Measurements from ENCODE around the gene NPLOC4.

Gene NPLOC4

GRCh38 chr17:81564778-81565177 lies 72.1 kb downstream of the NPLOC4 start:
- no peak for DNase-seq

DNA sequence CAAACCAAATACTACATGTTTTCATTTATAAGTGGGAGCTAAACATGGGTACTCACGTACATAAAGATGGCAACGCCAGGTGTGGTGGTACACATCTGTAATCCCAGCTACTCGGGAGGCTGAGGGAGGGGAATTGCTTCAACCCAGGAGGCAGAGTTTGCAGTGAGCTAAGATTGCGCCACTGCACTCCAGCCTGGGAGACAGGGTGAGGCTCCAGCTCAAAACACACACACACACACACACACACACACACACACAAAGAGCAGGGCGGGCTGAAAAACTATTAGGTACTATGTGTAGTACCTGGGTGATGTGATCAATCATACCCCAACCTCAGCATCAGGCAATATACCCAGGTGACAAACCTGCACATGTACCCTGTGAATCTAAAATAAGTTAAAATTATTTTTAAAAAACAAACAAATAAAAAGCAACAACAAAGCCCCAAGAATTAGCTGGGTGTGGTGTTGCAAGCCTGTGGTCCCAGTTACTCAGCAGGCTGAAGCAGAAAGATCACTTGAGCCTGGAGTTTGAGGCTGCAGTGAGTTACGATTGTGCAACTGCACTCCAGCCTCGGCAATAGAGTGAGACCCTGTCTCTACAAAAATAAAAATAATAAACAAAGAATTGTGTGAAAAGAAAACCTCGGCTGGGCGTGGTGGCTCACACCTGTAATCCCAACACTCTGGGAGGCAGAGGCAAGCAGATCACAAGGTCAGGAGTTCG lies 72.9 kb downstream of the NPLOC4 start:
- DNase-seq: no peak

DNA sequence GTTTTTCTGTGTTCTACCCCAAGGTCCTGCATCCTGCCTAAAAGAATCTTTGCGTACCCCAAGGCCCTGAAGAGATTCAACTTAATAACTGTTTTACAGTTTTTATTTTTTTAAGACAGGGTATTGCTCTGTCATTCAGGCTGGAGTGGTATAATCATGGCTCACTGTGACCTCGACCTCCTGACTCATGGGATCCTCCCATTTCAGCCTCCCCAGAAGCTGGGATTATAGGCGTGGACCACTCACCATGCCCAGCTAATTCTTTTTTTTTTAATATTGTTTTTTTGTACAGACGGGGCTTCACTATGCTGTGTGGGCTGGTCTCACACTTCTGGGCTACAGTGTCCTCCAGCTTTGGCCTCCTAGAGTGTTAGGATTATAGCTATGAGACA lies 75.4 kb downstream of the NPLOC4 start:
- DNase-seq: no peak

DNA sequence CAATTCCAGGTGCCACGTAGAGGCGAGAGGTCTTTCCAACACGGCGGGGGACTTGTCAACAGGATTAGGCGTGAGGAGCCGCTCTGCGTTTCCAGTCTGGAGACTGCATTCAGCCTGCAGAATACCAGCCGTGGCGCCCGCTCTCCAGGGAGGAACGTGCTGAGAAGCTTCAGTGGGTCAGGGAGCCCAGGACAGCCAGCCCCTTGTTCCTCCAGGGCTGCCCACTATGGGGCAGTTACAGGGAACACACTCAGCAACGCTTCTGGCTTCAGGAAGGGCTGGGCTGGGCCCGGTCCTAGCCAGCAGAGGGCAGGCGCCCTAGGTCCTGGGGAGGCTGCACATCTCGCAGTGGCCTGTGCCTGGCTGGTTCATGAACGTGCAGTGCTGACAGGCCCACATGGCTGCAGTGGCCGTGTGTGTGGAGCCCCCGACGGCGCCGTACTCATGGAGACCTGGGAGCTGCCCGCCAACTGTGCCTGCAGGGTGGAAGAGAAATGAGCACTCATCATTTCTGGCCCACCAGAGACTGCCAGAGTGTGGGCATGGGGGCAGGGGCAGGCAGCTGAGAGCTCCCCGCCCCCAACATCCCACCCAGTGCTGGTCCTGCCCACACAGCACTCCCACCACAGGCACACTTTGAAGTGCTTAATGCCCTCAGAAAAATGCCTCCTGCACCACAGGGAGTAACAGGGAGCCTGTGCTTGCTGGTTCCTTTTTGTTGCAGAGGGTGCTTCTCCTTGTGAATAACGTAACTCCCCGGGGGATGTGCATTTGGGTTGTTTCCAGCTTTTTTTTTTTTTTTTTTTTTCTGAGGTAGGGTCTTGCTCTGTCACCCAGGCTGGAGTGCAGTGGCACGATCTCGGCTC lies 77.7 kb downstream of the NPLOC4 start:
- no peak for DNase-seq

- DNase-seq: no peak
Observed at GRCh38 chr17:81558115-81558468, 78.8 kb downstream of the NPLOC4 start.

- DNase-seq: no peak
Observed at GRCh38 chr17:81557276-81558114, 79.4 kb downstream of the NPLOC4 start.

DNA sequence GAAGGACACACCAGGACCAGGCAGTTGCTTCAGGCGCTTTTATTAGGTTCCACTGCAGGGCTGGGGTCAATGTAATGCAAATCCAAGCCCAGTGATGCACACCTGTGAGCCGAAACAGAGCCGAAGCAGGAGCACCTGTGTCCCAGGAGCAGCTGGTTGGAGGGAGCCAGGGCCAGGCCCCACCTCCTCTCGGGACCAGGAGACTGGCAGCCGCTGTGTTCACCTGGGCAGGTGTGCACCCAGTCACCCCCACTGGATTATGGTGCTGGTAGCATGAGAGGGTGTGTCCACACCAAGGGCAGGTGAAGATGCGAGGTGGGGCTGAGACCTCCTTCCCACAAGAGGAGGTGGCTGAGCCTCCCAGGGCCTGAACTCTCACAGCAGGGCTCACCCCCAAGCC lies 80.0 kb downstream of the NPLOC4 start:
- DNase-seq: no peak

DNA sequence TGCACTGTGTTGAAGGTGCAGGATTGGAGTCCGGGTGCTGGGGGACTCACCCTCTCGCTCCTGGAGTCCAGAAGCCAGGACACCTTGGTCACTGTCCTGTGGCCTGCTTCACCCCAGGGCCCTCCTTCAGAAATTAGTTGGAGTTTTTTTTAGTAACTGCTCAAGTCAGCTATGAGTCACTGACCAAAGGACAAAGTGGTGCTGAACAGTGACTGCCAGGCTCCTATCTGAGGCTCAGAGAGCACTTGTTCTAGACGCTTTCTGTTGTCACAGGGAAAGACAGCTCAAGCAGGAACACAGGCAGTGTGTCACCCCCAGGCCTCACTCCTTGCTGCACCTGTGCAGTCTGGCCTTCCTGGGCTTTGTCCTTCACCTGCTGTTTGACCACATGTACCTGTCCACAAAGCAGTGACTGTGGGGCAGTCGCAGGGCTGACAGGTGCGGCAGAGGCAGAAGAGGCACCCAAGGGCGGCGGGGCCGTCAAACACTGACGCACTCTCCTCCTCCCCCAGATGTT lies 80.7 kb downstream of the NPLOC4 start:
- no peak for DNase-seq

DNA sequence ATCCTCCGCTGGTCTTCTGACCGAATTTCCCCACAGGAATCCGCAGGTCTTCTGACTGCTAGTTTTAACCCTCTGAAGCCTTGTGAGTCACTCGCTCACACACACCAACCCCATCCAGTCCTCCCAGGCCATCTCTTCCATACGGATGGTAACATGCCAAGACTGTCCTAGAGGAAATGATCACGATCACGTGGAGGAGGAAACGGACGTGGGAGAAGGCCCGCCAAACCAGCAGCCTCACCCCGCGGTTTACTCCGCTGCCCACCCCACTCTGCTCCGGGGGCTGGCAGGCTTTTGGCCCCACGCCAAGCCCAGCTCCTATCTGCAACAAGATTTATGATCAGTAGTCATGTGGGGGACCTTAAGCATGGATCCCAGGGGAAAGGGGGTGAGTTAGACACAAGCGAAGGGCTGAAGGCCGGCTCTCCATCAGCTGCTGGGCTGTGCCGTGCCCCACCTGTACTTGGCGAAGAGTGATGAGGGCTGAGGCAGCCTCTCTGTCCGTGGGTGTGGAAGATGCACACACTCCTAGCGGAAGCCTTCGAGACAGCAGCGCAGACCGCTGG lies 83.2 kb downstream of the NPLOC4 start:
- DNase-seq: no peak

GRCh38 chr17:81553018-81553615 lies 83.8 kb downstream of the NPLOC4 start:
- peak; percentile 49 to 78 (median 63) for DNase-seq

DNA sequence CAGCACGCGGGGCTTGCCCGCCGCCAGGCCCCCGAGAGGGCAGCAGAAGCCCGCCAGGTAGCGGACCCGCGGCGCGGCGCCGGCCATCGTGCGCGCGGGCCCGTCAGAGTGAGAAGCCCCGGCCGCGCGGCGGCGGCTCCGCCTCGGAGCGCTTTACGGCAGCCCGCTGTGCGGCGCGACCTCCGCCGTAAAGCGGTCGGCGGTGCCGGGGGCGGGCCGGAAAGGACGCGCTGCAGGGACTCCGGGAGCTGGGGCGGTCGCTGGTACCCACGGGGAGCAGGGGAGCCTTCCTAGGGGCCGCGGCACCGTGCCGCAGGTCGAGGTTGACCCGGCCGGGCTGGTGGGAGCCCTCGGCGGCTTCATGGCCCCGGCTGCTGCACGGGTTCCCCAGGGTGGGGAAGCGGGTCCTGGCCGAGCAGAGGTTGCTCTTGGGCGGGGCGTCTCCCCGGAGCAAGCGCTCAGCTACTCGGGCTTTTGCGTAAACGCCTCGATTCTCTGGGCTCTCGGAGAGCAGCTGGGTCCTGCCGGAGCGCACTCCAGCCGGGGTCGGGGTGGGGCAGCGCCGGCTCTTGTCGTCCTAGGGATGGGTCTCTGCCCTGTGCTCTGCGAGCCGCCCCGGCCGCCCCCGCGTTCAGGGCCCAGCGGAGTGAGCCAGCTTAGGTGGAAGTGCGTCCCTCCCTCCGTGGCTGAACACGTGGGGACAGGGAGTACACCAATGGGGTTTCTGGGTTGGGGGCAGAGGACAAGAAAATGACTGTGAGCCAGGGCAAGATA lies 84.5 kb downstream of the NPLOC4 start, which contains the start of gene FAAP100:
Gene FAAP100, minus strand, starts transcription at position 110 of the 774 bp plus-strand sequence. Its CDS starts 23 bp downstream, at position 87.
- peak; percentile 58 to 77 (median 64) for DNase-seq

GRCh38 chr17:81551458-81552243 lies 85.3 kb downstream of the NPLOC4 start:
- DNase-seq: no peak

DNA sequence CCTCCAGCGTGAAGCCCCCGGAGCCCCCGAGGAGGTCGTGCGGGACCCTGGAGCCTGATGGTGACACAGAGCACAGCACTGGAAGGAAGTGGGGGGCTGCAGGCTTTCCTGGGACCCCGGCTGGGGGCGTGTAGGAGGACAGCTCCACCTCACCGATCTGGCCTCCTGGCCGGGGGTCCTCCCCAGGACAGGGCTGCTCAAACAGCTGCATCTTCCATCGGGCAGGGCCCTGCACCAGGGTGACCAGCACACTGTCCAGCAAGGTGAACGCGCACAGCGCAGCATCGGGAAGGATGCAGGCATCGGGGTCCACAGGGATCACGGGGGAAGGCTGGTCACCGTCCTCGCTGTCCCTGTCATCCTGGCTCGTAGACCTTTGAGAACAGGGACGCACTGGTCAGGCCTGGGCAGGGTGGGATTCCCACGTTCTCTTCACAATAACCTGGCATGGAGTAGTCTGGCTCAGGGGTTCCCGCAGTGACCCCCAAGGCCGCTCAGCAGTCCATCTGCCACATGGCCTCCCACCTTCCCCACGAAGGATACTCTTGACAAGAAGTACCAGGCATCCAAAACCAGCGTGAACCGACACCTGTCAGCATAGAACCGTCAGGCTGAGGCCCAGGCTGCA lies 86.0 kb downstream of the NPLOC4 start:
- no peak for DNase-seq

- no peak for DNase-seq
Observed at GRCh38 chr17:81550285-81550684, 86.6 kb downstream of the NPLOC4 start.

DNA sequence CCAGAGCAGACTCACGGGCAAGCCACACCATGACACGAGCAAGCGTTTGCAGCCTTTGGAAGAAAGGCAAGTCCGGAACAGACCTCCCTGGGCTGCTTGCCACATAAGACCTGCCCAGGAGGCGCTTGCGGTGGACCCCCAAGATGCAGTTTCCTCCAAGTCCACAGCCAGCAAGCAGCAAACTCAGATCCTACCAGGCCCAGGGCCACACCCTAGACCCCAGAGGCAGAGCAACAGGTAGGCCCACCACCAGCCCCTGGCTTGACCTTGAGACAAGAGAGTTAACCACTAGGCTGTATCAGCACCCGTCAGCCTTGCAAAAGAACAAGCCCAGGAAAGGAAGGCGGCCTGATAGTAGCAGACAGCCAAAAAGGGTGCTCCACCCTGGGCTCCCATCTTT lies 87.1 kb downstream of the NPLOC4 start:
- no peak for DNase-seq

DNA sequence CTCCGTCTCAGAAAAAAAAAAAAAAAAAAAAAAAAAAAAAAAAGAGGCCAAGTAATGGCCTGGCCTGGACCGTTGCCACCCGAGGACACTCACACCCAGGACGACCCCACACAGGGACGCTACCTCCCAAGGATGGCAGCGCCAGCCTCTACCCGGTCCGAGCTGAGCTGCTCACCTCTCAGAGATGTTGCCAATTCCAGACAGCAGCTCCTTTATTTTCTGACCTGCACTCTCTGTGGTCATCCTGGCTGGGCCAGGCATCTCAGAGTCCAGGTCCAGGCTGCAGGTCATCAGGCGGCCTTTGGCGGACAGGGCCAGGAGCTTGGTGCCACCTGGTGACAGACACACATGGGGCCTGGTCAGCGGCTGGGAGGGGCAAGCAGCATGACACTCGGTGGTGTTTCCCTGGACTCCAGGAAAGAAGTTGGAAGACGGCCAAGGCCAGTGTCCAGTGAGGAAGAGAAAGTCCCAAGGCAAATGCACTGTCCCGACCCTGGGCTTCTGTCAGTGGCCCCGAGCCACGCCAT lies 87.8 kb downstream of the NPLOC4 start:
- DNase-seq: no peak

DNA sequence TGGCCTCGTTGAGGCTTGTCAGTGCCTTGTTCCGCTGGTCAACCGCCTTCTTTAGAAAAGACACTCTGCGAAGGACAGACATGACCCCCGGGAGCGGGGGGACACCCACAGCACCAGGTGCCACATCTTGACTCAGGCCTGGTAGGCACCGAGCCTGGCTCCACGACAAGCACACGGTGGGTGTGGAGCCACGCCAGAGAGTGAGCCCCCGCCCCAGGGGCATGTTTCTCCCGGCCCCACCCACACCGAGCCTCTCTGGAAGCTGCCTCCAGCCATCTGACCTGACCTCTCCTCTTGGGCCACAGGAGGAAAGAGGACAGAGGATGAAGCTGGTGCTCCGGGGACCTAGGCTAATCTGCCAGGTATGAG lies 89.3 kb downstream of the NPLOC4 start:
- DNase-seq: no peak

DNA sequence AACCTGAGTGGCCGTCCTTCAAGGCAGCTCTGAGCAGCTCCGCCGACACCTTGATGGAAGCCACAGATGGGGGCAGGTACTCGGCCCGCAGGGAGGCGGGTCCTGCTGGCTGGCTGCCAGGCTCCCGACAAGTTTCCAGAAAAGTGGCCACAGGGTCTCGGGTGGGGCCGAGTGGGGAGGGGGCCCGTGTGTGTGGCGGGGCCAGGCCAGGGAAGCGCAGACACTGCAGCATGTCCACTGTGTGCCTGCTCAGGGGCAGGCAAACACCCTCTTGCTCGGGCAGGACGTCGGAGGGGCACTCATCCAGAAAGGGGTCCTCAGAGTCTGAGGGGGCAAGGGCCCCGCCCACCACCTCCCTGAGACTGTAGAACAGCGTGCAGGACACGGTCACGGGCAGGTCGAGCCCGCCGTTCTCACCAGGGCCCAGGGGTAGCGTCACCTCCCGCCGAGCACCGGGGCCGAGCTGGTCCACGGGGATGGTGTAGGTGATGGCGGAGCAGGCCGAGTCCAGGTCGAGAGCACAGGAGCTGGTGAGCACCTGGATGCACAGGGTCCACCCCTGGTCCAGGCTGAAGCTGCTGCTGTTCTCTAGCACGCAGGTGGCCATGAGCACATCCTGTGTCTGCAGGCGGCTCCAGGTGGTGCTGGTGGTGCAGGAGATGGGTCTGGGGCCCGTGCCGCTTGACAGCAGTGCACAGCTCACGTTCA lies 89.9 kb downstream of the NPLOC4 start:
- DNase-seq: no peak
